HCT116 (cell line): ENCODE data around the gene WNK2. TPM values are rescaled to one million over a fixed set of nuclear protein-coding genes. Genes with fewer than 3 reads are reported as not detected.

Experiments
- ATAC-seq: fragments of 200-7000 bp; cut with Tn5 transposase; 2 replicates; pipeline ENCODE4 v1.9.1; 2020; ENCODE audit warnings: mild to moderate bottlenecking, moderate library complexity
- BruUV-seq: library from RNA; stranded (reverse); fragments of 400-500 nt; replicated peaks from 2 replicates; lab custom pipeline; 2021; lab: Mats Ljungman, UMichigan
- CTCF ChIA-PET: fragments of 300-600 bp; sonication (Branson Sonifier 250); formaldehyde crosslinking; loops from one replicate; lab custom pipeline; 2021; ENCODE audit warnings: antibody characterized with exemption; lab: Charles Lee
- POLR2A ChIA-PET: fragments of 300-600, 350-600 bp; sonication (Branson Sonifier 250); formaldehyde crosslinking; loops from one replicate; lab custom pipeline; 2021; ENCODE audit warnings: antibody characterized with exemption; lab: Charles Lee
- RAD21 ChIA-PET, 2 experiments: fragments of 300-600 bp; sonication (Branson Sonifier 250); formaldehyde crosslinking; loops; one replicate each; lab custom pipeline; 2023; ENCODE audit warnings: low total read pairs in 2 of 2; ENCODE audit not compliant: uncharacterized antibody in 2 of 2, unreplicated experiment in 2 of 2, low non-redundant PET in 1 of 2; lab: Charles Lee
- DNase-seq: peaks from one replicate; pipeline ENCODE4 v3.0.0-alpha.2; 2010; ENCODE audit warnings: low read depth, low spot score
- H2AFZ ChIP-seq: fragments of 200-600 bp; shearing (Covaris generic), sonication (generic); 2 replicates; pipeline ENCODE4 v1.6.1; 2017; ENCODE audit warnings: low read depth, mixed run types, mixed read lengths, antibody characterized with exemption, low read length; ENCODE audit not compliant: poor library complexity, severe bottlenecking
- H3K27ac ChIP-seq: 2 replicates; pipeline ENCODE4 v1.5.1; 2012; ENCODE audit warnings: low read depth, low read length
- H3K27me3 ChIP-seq: fragments of 200-600 bp; sonication (generic); 2 replicates; pipeline ENCODE4 v1.6.1; 2016; ENCODE audit warnings: mixed run types, low read length, mixed read lengths; ENCODE audit not compliant: insufficient read depth
- H3K36me3 ChIP-seq, 2 experiments: fragments of 200-500 bp in 1 of 2; fragments of 200-600 bp in 1 of 2; sonication (Bioruptor generic) in 1 of 2; sonication (generic) in 1 of 2; 2 replicates each; pipeline versions ENCODE4 v1.5.1 to v1.6.1; 2014 to 2016; ENCODE audit warnings: low read length in 2 of 2, inconsistent platforms in 1 of 2, mixed read lengths in 1 of 2, mixed run types in 1 of 2; ENCODE audit not compliant: insufficient read depth in 2 of 2, control insufficient read depth in 1 of 2
- H3K4me1 ChIP-seq, 2 experiments: fragments of 200-600 bp in 1 of 2; sonication (generic) in 1 of 2; 2 replicates each; pipeline versions ENCODE4 v1.5.1 to v1.6.1; 2012 to 2017; ENCODE audit warnings: low read length in 2 of 2, inconsistent platforms in 1 of 2, mild to moderate bottlenecking in 1 of 2, mixed read lengths in 1 of 2, mixed run types in 1 of 2, moderate library complexity in 1 of 2; ENCODE audit not compliant: insufficient read depth in 2 of 2, control insufficient read depth in 1 of 2
- H3K4me2 ChIP-seq: fragments of 200-600 bp; sonication (generic); 2 replicates; pipeline ENCODE4 v1.6.1; 2017; ENCODE audit warnings: mixed run types, low read length, mixed read lengths
- H3K4me3 ChIP-seq, 2 experiments: fragments of 200-600 bp in 1 of 2; sonication (generic) in 1 of 2; replicated peaks in 1 of 2; 2 replicates each; pipeline ENCODE4 v1.5.1; 2011 to 2016; ENCODE audit warnings: low read length in 2 of 2, control low read depth in 1 of 2, low read depth in 1 of 2, mild to moderate bottlenecking in 1 of 2, mixed read lengths in 1 of 2, mixed run types in 1 of 2
- H3K79me2 ChIP-seq: fragments of 200-600 bp; sonication (generic); 2 replicates; pipeline ENCODE4 v1.6.1; 2017; ENCODE audit warnings: mild to moderate bottlenecking, mixed run types, low read length, moderate library complexity, mixed read lengths; ENCODE audit not compliant: insufficient read depth
- H3K9ac ChIP-seq: fragments of 200-600 bp; sonication (generic); 2 replicates; pipeline ENCODE4 v1.6.1; 2016; ENCODE audit warnings: low read length, mixed read lengths
- H3K9me2 ChIP-seq: fragments of 200-600 bp; sonication (generic), shearing (Covaris generic); 2 replicates; pipeline ENCODE4 v1.6.1; 2017; ENCODE audit warnings: mixed run types, mild to moderate bottlenecking, moderate library complexity; ENCODE audit not compliant: insufficient read depth
- H3K9me3 ChIP-seq, 2 experiments: fragments of 200-500 bp in 1 of 2; fragments of 200-600 bp in 1 of 2; sonication (Bioruptor generic) in 1 of 2; sonication (generic) in 1 of 2; 2 replicates each; pipeline ENCODE4 v1.6.1; 2014 to 2017; ENCODE audit warnings: low read length in 2 of 2, mixed read lengths in 2 of 2, inconsistent platforms in 1 of 2, low read depth in 1 of 2, mild to moderate bottlenecking in 1 of 2, mixed run types in 1 of 2, moderate library complexity in 1 of 2; ENCODE audit not compliant: control insufficient read depth in 1 of 2, insufficient read depth in 1 of 2
- H4K20me1 ChIP-seq: fragments of 200-600 bp; sonication (generic), shearing (Covaris generic); 2 replicates; pipeline ENCODE4 v1.6.1; 2017; ENCODE audit warnings: mixed run types, mild to moderate bottlenecking, moderate library complexity; ENCODE audit not compliant: insufficient read depth
- ATF3 ChIP-seq: IDR thresholded peaks from 2 replicates; pipeline ENCODE4 v1.6.1; 2012
- CEBPB ChIP-seq: IDR thresholded peaks from 2 replicates; pipeline ENCODE4 v1.6.1; 2012; ENCODE audit warnings: low read depth
- CTCF ChIP-seq, 3 experiments: fragments of 200-600 bp in 1 of 3; sonication (generic) in 1 of 3; IDR thresholded peaks in 2 of 3; conservative IDR thresholded peaks in 1 of 3; 2 replicates each; pipeline ENCODE4 v1.5.1; 2012 to 2017; ENCODE audit warnings: low read depth in 2 of 3, low read length in 2 of 3, antibody characterized with exemption in 1 of 3, borderline replicate concordance in 1 of 3, control low read depth in 1 of 3, mild to moderate bottlenecking in 1 of 3, mixed read lengths in 1 of 3, mixed run types in 1 of 3, moderate library complexity in 1 of 3; ENCODE audit not compliant: insufficient read depth in 1 of 3
- EGR1 ChIP-seq: IDR thresholded peaks from 2 replicates; pipeline ENCODE4 v1.6.1; 2012; ENCODE audit warnings: low read depth
- EZH2 ChIP-seq: fragments of 200-600 bp; sonication (generic); IDR thresholded peaks from 2 replicates; pipeline ENCODE4 v1.6.1; 2017; ENCODE audit warnings: antibody characterized with exemption, mixed run types
- EZH2phosphoT487 ChIP-seq: fragments of 200-600 bp; IDR thresholded peaks from 2 replicates; pipeline ENCODE4 v1.6.1; 2018; ENCODE audit warnings: antibody characterized with exemption, borderline replicate concordance
- FOSL1 ChIP-seq: IDR thresholded peaks from 2 replicates; pipeline ENCODE4 v1.6.1; 2012; ENCODE audit warnings: low read depth
- JUND ChIP-seq: IDR thresholded peaks from 2 replicates; pipeline ENCODE4 v1.6.1; 2012
- POLR2A ChIP-seq: IDR thresholded peaks from 2 replicates; pipeline ENCODE4 v1.7.0; 2011; ENCODE audit warnings: borderline replicate concordance; ENCODE audit not compliant: insufficient read depth, insufficient read length; ENCODE audit errors: extremely low read depth
- POLR2AphosphoS5 ChIP-seq: IDR thresholded peaks from 2 replicates; pipeline ENCODE4 v1.6.1; 2011; ENCODE audit warnings: mild to moderate bottlenecking, low read depth, low read length, moderate library complexity
- RAD21 ChIP-seq: IDR thresholded peaks from 2 replicates; pipeline ENCODE4 v1.6.1; 2012; ENCODE audit warnings: low read depth, mild to moderate bottlenecking
- SRF ChIP-seq: IDR thresholded peaks from 2 replicates; pipeline ENCODE4 v1.6.1; 2012; ENCODE audit warnings: low read depth
- YY1 ChIP-seq: IDR thresholded peaks from 2 replicates; pipeline ENCODE4 v1.6.1; 2011; ENCODE audit warnings: low read length, low read depth, moderate library complexity, mild to moderate bottlenecking; ENCODE audit not compliant: insufficient replicate concordance; ENCODE audit errors: extremely low read depth
- ZBTB33 ChIP-seq: IDR thresholded peaks from 2 replicates; pipeline ENCODE4 v1.6.1; 2011; ENCODE audit warnings: mild to moderate bottlenecking, low read length, moderate library complexity; ENCODE audit not compliant: insufficient replicate concordance; ENCODE audit errors: extremely low read depth
- ZFX ChIP-seq: fragments of 450-650 bp; IDR thresholded peaks from 2 replicates; pipeline ENCODE4 v1.6.1; 2017
- ZNF274 ChIP-seq: fragments of 200-500 bp; sonication (Bioruptor generic); IDR thresholded peaks from 2 replicates; pipeline ENCODE4 v1.6.1; 2014; ENCODE audit warnings: mild to moderate bottlenecking, low read depth, low read length, inconsistent platforms
- intact Hi-C: fragments of 100-400 bp; cut with micrococcal nuclease; formaldehyde crosslinking; loops from 2 replicates; pipeline ENCODE4 v1.10.0; 2022
- total RNA-seq: library from RNA; stranded (reverse); gene quantifications from one replicate; pipeline ENCODE4 v1.2.1, GENCODE V29; 2021; ENCODE audit not compliant: unreplicated experiment

Gene WNK2
- total RNA-seq, 1 experiment from 2014 or later, result 24.4 TPM

GRCh38 chr9:93294011-93294410 lies 110.1 kb downstream of the WNK2 start:
- TF ChIP-seq SRF, result no peak
- no peak for TF ChIP-seq RAD21
- TF ChIP-seq CEBPB, result no peak
- no peak for TF ChIP-seq ZFX
- TF ChIP-seq ZNF274, result no peak
- no peak for TF ChIP-seq POLR2A
- TF ChIP-seq ATF3, result no peak
- TF ChIP-seq FOSL1, result no peak
- TF ChIP-seq EZH2, result no peak
- TF ChIP-seq JUND, result no peak
- TF ChIP-seq YY1, result no peak
- TF ChIP-seq POLR2AphosphoS5, result no peak
- TF ChIP-seq EGR1, result no peak
- Histone ChIP-seq H3K4me1 (no peaks in the 10 kb centered on the region), H3K9me2 (no peaks in the 10 kb centered on the region), H4K20me1 (no peaks in the 10 kb centered on the region), H3K36me3 (no peaks in the 10 kb centered on the region), H3K79me2 (no peaks in the 10 kb centered on the region), H3K4me2 (no peak overlapping the region), H3K27ac (no peak overlapping the region), H2AFZ (no peak overlapping the region), H3K9ac (no peak overlapping the region), H3K9me3 (no peaks in the 10 kb centered on the region), H3K27me3 (no peaks in the 10 kb centered on the region), H3K4me3 (no peak overlapping the region)
- intact Hi-C loops, result no loop called here
- RAD21 ChIA-PET, result no interaction called here
- DNase-seq, result no peak
- POLR2A ChIA-PET, result no interaction called here
- BruUV-seq, result no TSS peak
- CTCF ChIA-PET, result no interaction called here
- no peak for ATAC-seq

- no peaks in the 10 kb centered on the region for H3K9me2 ChIP-seq
- POLR2A ChIA-PET, result no interaction called here
- no TSS peak for BruUV-seq
- H2AFZ ChIP-seq, result no peak overlapping the region
- no peaks in the 10 kb centered on the region for H4K20me1 ChIP-seq
- intact Hi-C loops, result no loop called here
- no peak overlapping the region for H3K4me2 ChIP-seq
- DNase-seq, result no peak
- H3K4me3 ChIP-seq, result no peak overlapping the region
- no peaks in the 10 kb centered on the region for H3K79me2 ChIP-seq
- RAD21 ChIA-PET, result no interaction called here
- no peak for ATAC-seq
- no peak overlapping the region for H3K9ac ChIP-seq
- CTCF ChIA-PET, result no interaction called here
- H3K27ac ChIP-seq, result no peak overlapping the region
- no peaks in the 10 kb centered on the region for H3K9me3 ChIP-seq
- H3K4me1 ChIP-seq, result no peaks in the 10 kb centered on the region
- no peaks in the 10 kb centered on the region for H3K36me3 ChIP-seq
- TF ChIP-seq ZBTB33 (no peak), CTCF (IDR thresholded peaks at IDR 0.05 in 2 of 3, conservative IDR thresholded peaks at IDR 0.05 in 1 of 3; ENCODE audit: borderline replicate concordance in 1 of 3, insufficient read depth in 1 of 3, low read depth in 2 of 3, low read length in 2 of 3) (no peak), EZH2phosphoT487 (no peak)
- TF ChIP-seq, all 23 proteins: peak for 0
- H3K27me3 ChIP-seq, result no peaks in the 10 kb centered on the region
Measured at GRCh38 chr9:93295031-93295430, 111.1 kb downstream of the WNK2 start.
